Natural killer cell treated with Interleukin-12 subunit alpha and Interleukin-12 subunit beta and Interleukin-15 and Interleukin-18, amount 100 ng/mL, for 72 hours (primary cell): ENCODE data around the gene CASP5. TPM values are rescaled to one million over a fixed set of nuclear protein-coding genes. Genes with fewer than 3 reads are reported as not detected.
"Not testable (repeated sequence)": the region's sequence is repeated elsewhere in the genome, so short reads cannot be mapped to it uniquely, and the experiment has no call there.

ENCODE experiments used
- ATAC-seq, 2 donors: fragments of 150-1000 bp; cut with Tn5 transposase in 1 of 2; sonication (Bioruptor Pico), chemical (Tn5 transposase) in 1 of 2; 2 replicates each; pipeline ENCODE4 v1.10.0; 2021
- DNase-seq: peaks from one replicate; pipeline ENCODE4 v3.0.0; 2022; ENCODE audit warnings: low spot score
- H3K27ac Mint-ChIP-seq, 2 donors: 1 replicate in 1 of 2; 2 replicates in 1 of 2; pipeline ENCODE4 v1.8.0; 2022; ENCODE audit warnings: mixed read lengths in 2 of 2, mild to moderate bottlenecking in 1 of 2, moderate library complexity in 1 of 2
- H3K27me3 Mint-ChIP-seq, 2 donors: 1 replicate in 1 of 2; 2 replicates in 1 of 2; pipeline ENCODE4 v1.8.0; 2022; ENCODE audit warnings: mixed read lengths in 2 of 2
- H3K36me3 Mint-ChIP-seq: one replicate; pipeline ENCODE4 v1.8.0; 2022; ENCODE audit warnings: mixed read lengths
- H3K4me1 Mint-ChIP-seq, 2 donors: 1 replicate in 1 of 2; 2 replicates in 1 of 2; pipeline ENCODE4 v1.8.0; 2022; ENCODE audit warnings: low read depth in 2 of 2, mixed read lengths in 2 of 2, mild to moderate bottlenecking in 1 of 2
- H3K4me3 Mint-ChIP-seq: one replicate; pipeline ENCODE4 v1.8.0; 2022; ENCODE audit warnings: mixed read lengths
- H3K9me3 Mint-ChIP-seq: 2 replicates; pipeline ENCODE4 v1.8.0; 2022; ENCODE audit warnings: mixed read lengths
- total RNA-seq, 2 donors: library from RNA; stranded (reverse); gene quantifications; one replicate each; pipeline ENCODE4 v1.2.3, GENCODE V29; 2022

The CASP5 gene
- total RNA-seq, 2 donors from 2014 or later = 0.33 TPM; not detected in 1

DNA sequence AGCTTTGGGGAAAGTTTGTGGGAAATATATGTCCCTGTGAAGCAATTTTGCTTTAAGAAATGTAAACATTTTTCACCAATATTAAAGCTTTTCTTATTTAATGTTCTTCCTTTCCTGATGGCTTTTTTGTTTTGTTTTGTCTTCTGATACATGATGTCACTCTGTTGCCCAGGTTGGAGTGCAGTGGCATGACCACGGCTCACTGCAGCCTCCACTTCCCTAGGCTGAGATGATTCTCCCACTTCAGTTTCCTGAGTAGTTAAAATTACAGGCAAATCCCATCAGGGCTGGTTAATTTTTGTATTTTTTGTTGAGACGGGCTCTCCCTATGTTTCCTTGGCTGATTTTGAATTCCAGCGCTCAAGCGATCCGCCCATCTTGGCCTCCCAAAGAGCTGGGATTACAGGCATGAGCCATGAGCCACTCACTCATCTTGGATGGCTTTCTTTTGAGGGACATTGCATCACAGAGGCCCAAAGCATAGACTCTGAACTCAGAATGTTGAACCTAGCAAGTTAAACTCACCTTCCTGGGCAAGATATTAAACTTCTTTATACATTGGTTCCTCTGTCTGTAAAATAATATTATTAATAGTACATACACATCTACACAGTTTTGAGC, 22.8 kb upstream of the CASP5 start:
- Mint-ChIP-seq H3K9me3 (no peaks in the 10 kb centered on the region), H3K36me3 (peaks cover 10% of the 10 kb centered on the region), H3K27me3 (no peaks in the 10 kb centered on the region), H3K4me3 (peak overlapping the region; percentile 89), H3K27ac (peak overlapping the region; percentile 83 to 94), H3K4me1 (peaks cover 39 to 48% of the 10 kb centered on the region in 2 donors)
- ATAC-seq (no peak), DNase-seq (no peak)

GRCh38 chr11:105044557-105045524, 21.9 kb upstream of the CASP5 start, which contains the start of gene CARD16:
Gene CARD16 (minus strand): TSS chr11:105045335. CDS start chr11:105045297, 38 bp downstream.
- peak within 1 kb of the TSS; percentile 83 to 94 for H3K27ac Mint-ChIP-seq
- H3K4me1 Mint-ChIP-seq = peaks cover 41 to 52% of the 10 kb centered on the region in 2 donors
- H3K27me3 Mint-ChIP-seq, H3K9me3 Mint-ChIP-seq: not testable (repeated sequence)
- peak; percentile 90 to 93 for ATAC-seq
- DNase-seq = peak; percentile 72
- H3K36me3 Mint-ChIP-seq = peaks cover 17% of the 10 kb centered on the region
- peak within 1 kb of the TSS; percentile 89 for H3K4me3 Mint-ChIP-seq

- DNase-seq (no peak), ATAC-seq (no peak)
- Mint-ChIP-seq H3K4me3 (peak overlapping the region; percentile 89), H3K27ac (peak overlapping the region; percentile 83 to 94), H3K27me3 (no peaks in the 10 kb centered on the region), H3K9me3 (no peaks in the 10 kb centered on the region), H3K4me1 (peaks cover 41 to 58% of the 10 kb centered on the region in 2 donors), H3K36me3 (peaks cover 31% of the 10 kb centered on the region)
Measured at GRCh38 chr11:105042178-105042577, 19.2 kb upstream of the CASP5 start.

DNA sequence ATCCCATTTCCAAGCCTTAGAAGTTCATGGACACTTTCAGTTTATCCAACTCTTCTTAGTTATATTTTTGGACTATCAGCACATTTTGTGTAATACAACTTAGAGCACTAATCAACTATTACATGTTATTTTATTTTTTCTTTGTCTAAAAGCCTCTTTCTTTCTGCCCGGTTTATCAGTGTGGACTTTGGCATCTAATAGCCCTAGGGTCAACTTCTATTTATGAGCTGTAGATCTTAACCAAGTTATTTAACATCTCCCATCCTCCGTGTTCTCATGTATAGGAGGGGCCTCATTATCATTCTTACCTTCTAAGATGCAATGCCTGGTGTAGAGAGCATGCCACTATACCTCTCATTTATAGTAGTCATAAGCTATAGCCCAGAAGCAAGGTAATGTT, 17.7 kb upstream of the CASP5 start:
- no peaks in the 10 kb centered on the region for H3K27me3 Mint-ChIP-seq
- H3K9me3 Mint-ChIP-seq = no peaks in the 10 kb centered on the region
- ATAC-seq (no peak), DNase-seq (no peak)
- peaks cover 36 to 52% of the 10 kb centered on the region in 2 donors for H3K4me1 Mint-ChIP-seq
- peak overlapping the region in 1 of 2 donors; percentile 35 for H3K27ac Mint-ChIP-seq
- H3K4me3 Mint-ChIP-seq = peak overlapping the region; percentile 13
- H3K36me3 Mint-ChIP-seq = peaks cover 31% of the 10 kb centered on the region

- Mint-ChIP-seq H3K4me1 (peaks cover 32 to 42% of the 10 kb centered on the region in 2 donors), H3K9me3 (no peaks in the 10 kb centered on the region), H3K27ac (peak within 1 kb of the TSS; percentile 90 to 91), H3K4me3 (peak within 1 kb of the TSS; percentile 92), H3K36me3 (peaks cover 25% of the 10 kb centered on the region), H3K27me3 (no peaks in the 10 kb centered on the region)
- DNase-seq = peak; percentile 66
- ATAC-seq = peak; percentile 89 to 91
Measured at GRCh38 chr11:105034813-105035620, 12.0 kb upstream of the CASP5 start, which contains the start of gene CASP1. Gene CASP1 (minus strand): TSS chr11:105035144. CDS start chr11:105035113, 31 bp downstream.

DNA sequence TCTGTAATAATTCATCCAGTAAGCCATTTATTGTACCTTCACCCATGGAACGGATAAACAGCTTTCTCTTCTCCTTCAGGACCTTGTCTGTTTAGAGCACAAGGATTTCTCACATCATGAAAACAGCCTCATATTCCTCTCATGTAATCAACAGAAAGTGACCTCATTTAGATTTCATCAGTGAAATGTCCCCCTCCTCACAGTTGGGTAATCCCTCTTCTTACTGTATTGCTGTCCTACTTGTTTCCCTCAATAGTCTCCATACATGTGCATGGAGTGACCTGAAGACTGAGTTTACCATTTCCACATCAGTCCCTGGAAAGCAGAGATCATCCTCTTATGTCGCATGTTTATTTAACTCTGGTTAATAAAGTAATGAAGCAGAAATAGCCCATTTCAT, 11.4 kb upstream of the CASP5 start:
- not testable (repeated sequence) for DNase-seq, H3K9me3 Mint-ChIP-seq, H3K27me3 Mint-ChIP-seq
- peak overlapping the region; percentile 90 to 91 for H3K27ac Mint-ChIP-seq
- peaks cover 34 to 38% of the 10 kb centered on the region in 2 donors for H3K4me1 Mint-ChIP-seq
- peak in 1 of 2 donors; percentile 34 for ATAC-seq
- H3K4me3 Mint-ChIP-seq = peak overlapping the region; percentile 92
- H3K36me3 Mint-ChIP-seq = peaks cover 23% of the 10 kb centered on the region

- peaks cover 28% of the 10 kb centered on the region for H3K36me3 Mint-ChIP-seq
- H3K4me1 Mint-ChIP-seq = peaks cover 35 to 41% of the 10 kb centered on the region in 2 donors
- H3K27ac Mint-ChIP-seq = peak overlapping the region; percentile 90 to 91
- H3K4me3 Mint-ChIP-seq = peak overlapping the region; percentile 92
- ATAC-seq = peak in 1 of 2 donors; percentile 45
- DNase-seq = no peak
- H3K9me3 Mint-ChIP-seq = no peaks in the 10 kb centered on the region
- no peaks in the 10 kb centered on the region for H3K27me3 Mint-ChIP-seq
Measured at GRCh38 chr11:105033781-105034180, 10.8 kb upstream of the CASP5 start.

DNA sequence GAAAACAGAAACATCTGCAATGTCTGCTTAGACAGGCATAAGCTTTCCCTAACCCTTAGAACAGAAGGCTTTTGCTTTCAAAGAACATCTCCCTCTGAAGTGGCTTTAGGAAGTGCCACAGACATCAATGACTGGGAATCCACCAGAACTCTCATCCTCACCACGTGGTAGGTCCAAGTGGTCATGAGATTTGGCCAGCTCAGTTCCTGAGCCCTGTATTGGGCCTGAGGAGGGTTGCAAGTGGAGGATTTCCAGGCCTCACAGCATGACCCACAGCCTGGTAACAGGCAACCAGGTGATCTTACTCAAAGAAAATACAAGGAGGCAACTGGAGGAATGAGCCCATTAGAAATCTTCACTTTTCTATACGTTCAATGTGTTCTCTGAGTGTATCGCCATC, 10.4 kb upstream of the CASP5 start:
- ATAC-seq (peak in 1 of 2 donors; percentile 45), DNase-seq (no peak)
- H3K9me3 Mint-ChIP-seq = no peaks in the 10 kb centered on the region
- H3K4me3 Mint-ChIP-seq = peak overlapping the region; percentile 92
- no peaks in the 10 kb centered on the region for H3K27me3 Mint-ChIP-seq
- H3K4me1 Mint-ChIP-seq = peaks cover 35 to 42% of the 10 kb centered on the region in 2 donors
- H3K27ac Mint-ChIP-seq = peak overlapping the region; percentile 90 to 91
- peaks cover 26% of the 10 kb centered on the region for H3K36me3 Mint-ChIP-seq

DNA sequence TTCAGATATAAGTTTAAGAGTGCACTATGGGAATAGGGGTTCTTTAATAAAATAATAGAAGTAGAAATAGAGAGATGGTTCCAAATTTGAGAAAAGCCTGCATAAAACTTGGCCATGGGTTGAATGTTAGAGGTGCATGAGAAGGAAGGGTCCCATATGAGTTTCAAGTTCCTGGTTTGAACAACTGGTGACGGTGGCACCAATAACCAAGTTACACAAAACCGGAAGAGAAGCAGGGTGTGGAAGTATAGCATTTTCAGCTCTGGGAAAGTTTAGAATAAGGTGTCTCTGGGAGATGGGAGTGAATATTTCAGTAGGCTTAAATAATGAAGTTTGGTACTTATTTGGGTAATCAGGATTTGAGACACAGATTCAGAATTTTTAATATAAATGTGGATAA, 9.5 kb upstream of the CASP5 start:
- no peaks in the 10 kb centered on the region for H3K9me3 Mint-ChIP-seq
- H3K4me1 Mint-ChIP-seq = peaks cover 39 to 44% of the 10 kb centered on the region in 2 donors
- ATAC-seq = no peak
- H3K27me3 Mint-ChIP-seq = no peaks in the 10 kb centered on the region
- H3K36me3 Mint-ChIP-seq = peaks cover 26% of the 10 kb centered on the region
- peak overlapping the region; percentile 90 to 91 for H3K27ac Mint-ChIP-seq
- no peak for DNase-seq
- peak overlapping the region; percentile 92 for H3K4me3 Mint-ChIP-seq

DNA sequence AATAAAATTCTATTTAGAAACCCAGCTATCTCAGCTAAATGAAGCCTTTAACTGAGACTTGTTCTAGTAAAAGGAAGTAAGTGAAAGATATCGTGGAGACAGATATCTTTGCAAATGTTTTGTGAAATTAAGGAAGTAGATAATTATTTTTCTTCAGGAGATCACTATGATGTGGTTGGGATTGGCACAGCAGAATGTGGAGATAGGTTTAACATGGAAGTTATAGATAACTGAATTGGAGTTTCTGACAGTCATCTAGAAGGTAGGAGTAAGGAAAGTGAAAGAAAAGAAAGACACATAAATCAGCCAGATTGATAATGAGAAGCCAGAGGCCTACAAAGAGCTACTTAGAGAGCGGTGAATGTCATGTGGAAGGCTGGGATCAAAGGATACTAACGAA, 4.7 kb upstream of the CASP5 start:
- Mint-ChIP-seq H3K27me3 (no peaks in the 10 kb centered on the region), H3K36me3 (peaks cover 43% of the 10 kb centered on the region), H3K27ac (peak overlapping the region; percentile 58 to 64), H3K9me3 (no peaks in the 10 kb centered on the region), H3K4me3 (peak overlapping the region; percentile 56), H3K4me1 (peaks cover 17 to 38% of the 10 kb centered on the region in 2 donors)
- DNase-seq (no peak), ATAC-seq (peak in 1 of 2 donors; percentile 49)

DNA sequence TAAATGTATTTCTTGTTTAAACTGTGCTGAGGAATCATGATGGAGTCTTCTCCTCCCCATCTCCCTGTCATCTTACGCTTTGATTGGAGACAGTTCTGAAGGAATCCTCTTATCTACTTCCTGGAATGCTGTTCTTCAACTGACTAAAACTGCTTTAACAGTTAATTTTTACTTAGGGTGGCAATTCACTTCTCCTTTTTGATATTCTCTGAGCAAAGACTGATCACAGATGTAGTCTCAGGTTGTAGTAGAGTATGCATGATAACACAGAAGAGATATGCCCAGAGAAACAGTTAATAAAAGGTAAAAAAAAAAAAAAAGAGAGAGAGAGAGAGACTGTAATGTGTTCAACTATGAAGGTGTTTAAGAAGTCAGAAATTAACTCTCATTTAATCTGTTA, 1.4 kb upstream of the CASP5 start:
- H3K27me3 Mint-ChIP-seq = no peaks in the 10 kb centered on the region
- no peak overlapping the region for H3K4me3 Mint-ChIP-seq
- DNase-seq (no peak), ATAC-seq (no peak)
- no peaks in the 10 kb centered on the region for H3K9me3 Mint-ChIP-seq
- H3K4me1 Mint-ChIP-seq = peaks cover 10 to 32% of the 10 kb centered on the region in 2 donors
- peaks cover 35% of the 10 kb centered on the region for H3K36me3 Mint-ChIP-seq
- no peak overlapping the region for H3K27ac Mint-ChIP-seq

DNA sequence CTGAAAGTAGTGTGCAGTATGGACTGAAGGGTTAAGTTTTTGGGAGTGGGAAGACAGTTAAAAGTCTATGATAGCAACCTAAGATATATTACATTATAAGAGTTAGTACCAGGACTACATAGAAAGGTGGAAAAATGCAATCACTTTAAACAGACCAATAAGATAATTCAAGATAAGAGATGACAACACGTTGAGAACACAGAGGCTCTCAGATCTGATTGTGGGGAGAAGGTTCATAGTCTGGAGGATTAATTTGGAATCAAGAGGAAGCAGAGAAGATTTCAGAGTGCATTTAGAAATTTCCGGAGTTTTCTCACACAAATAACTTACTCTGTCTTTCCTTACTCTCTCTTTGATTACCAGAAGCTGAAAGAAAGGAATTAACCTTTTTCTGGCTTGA, 441 bp downstream of the CASP5 start:
- no peak overlapping the region for H3K4me3 Mint-ChIP-seq
- H3K27ac Mint-ChIP-seq = no peak overlapping the region
- H3K9me3 Mint-ChIP-seq = no peaks in the 10 kb centered on the region
- peaks cover 22% of the 10 kb centered on the region for H3K36me3 Mint-ChIP-seq
- H3K27me3 Mint-ChIP-seq = no peaks in the 10 kb centered on the region
- ATAC-seq = no peak
- no peak for DNase-seq
- peaks cover 5 to 19% of the 10 kb centered on the region in 2 donors for H3K4me1 Mint-ChIP-seq

DNA sequence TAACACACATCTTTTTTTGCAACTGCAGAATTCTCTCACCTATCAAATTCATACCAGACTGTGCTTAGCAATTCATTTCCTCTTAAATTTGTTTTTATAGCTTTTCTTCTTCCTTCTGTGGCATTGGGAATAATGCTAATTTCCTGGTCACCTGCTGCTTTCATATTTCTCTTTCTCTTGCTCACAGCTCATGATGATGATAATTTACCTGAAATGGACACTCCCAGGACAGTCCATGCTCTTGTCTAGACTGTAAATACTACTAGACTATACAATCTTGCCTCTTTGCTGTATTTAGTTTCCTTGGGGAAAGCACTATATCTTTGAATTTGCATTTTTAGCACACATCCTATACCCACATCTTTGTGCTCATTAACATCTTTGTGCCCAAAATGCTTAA, 15.5 kb downstream of the CASP5 start:
- Mint-ChIP-seq H3K4me1 (no peaks in the 10 kb centered on the region), H3K27ac (no peak overlapping the region), H3K9me3 (no peaks in the 10 kb centered on the region), H3K36me3 (no peaks in the 10 kb centered on the region), H3K27me3 (no peaks in the 10 kb centered on the region), H3K4me3 (no peak overlapping the region)
- ATAC-seq = no peak
- DNase-seq = no peak
